Ishikawa (cell line): ENCODE measurements around the gene CHMP5.

Experiments used
- CEBPB ChIP-seq: IDR thresholded peaks from 2 replicates; pipeline ENCODE4 v1.6.1; 2012
- CREB1 ChIP-seq: IDR thresholded peaks from 2 replicates; pipeline ENCODE4 v1.6.1; 2012; ENCODE audit warnings: low read depth
- EGR1 ChIP-seq: IDR thresholded peaks from 2 replicates; pipeline ENCODE4 v1.6.1; 2012
- EP300 ChIP-seq: IDR thresholded peaks from 2 replicates; pipeline ENCODE4 v1.6.1; 2012; ENCODE audit warnings: borderline replicate concordance
- FOXM1 ChIP-seq: IDR thresholded peaks from 2 replicates; pipeline ENCODE4 v1.6.1; 2012; ENCODE audit warnings: low read depth, borderline replicate concordance
- NFIC ChIP-seq: IDR thresholded peaks from 2 replicates; pipeline ENCODE4 v1.6.1; 2012
- RAD21 ChIP-seq: IDR thresholded peaks from 2 replicates; pipeline ENCODE4 v1.6.1; 2012; ENCODE audit warnings: low read depth
- TAF1 ChIP-seq: IDR thresholded peaks from 2 replicates; pipeline ENCODE4 v1.6.1; 2012; ENCODE audit warnings: low read depth, mild to moderate bottlenecking
- TCF12 ChIP-seq: IDR thresholded peaks from 2 replicates; pipeline ENCODE4 v1.6.1; 2012; ENCODE audit warnings: low read depth
- TEAD4 ChIP-seq: IDR thresholded peaks from 2 replicates; pipeline ENCODE4 v1.6.1; 2012
- YY1 ChIP-seq: IDR thresholded peaks from 2 replicates; pipeline ENCODE4 v1.6.1; 2012; ENCODE audit warnings: low read depth
- ZBTB7A ChIP-seq: IDR thresholded peaks from 2 replicates; pipeline ENCODE4 v1.6.1; 2012; ENCODE audit warnings: low read depth
- TF ChIP-seq, protein P1 (sequence below): IDR thresholded peaks from 2 replicates; pipeline ENCODE4 v1.6.1; 2012
- TF ChIP-seq, protein P2 (sequence below): IDR thresholded peaks from 2 replicates; pipeline ENCODE4 v1.6.1; 2012
- TF ChIP-seq, protein P3 (sequence below): IDR thresholded peaks from 2 replicates; pipeline ENCODE4 v1.6.1; 2012; ENCODE audit warnings: low read depth, mild to moderate bottlenecking

CHMP5 gene

DNA sequence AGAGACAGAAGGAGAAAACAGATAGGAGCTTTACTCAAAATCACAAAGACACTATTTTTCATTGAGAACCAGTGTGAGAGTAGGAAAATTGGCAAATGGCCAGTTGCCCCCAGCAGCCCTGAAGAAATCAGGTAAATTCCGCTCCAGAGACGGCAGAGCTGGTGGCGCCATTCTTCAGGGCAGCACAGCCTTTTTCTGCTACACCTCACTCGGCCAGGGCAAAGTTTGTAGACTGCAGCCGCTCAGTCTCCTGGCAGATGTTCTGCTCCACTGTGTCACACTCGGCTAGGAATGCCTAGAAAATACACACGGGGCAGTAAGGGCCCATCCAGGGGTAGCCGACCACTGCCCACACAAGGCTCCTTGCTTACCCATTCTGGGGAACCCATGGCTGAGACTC lies 9.8 kb upstream of the CHMP5 start:
- TF ChIP-seq EP300, result no peak
- TF ChIP-seq EGR1, result no peak
- TF ChIP-seq TEAD4, result no peak
- no peak for TF ChIP-seq TCF12
- TF ChIP-seq RAD21, result no peak
- no peak for TF ChIP-seq NFIC

DNA sequence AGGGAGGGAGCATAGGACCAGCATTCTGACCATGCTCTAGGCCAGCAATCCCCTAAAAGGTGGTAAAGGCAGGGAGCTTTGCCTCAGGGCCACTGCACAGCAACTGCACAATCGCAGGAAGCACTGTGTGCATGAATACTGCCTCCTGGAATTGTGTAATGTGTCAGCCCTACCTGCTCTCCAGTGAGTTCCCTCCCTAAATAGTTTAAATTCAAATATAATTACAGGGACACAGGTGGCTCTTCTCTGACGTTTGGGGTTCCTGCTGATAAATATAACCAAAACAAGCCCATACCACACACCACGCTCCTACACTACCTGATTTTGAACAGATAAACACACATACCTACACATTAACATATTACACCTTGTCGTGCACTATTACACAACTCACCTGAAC lies 9.4 kb upstream of the CHMP5 start:
- TF ChIP-seq NFIC (no peak), CREB1 (no peak), TAF1 (no peak), CEBPB (no peak), ZBTB7A (no peak), RAD21 (no peak), EP300 (no peak), FOXM1 (no peak), YY1 (no peak), TCF12 (no peak)
- TF ChIP-seq, protein P1, sequence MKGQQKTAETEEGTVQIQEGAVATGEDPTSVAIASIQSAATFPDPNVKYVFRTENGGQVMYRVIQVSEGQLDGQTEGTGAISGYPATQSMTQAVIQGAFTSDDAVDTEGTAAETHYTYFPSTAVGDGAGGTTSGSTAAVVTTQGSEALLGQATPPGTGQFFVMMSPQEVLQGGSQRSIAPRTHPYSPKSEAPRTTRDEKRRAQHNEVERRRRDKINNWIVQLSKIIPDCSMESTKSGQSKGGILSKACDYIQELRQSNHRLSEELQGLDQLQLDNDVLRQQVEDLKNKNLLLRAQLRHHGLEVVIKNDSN, result no peak
- TF ChIP-seq, protein P2, sequence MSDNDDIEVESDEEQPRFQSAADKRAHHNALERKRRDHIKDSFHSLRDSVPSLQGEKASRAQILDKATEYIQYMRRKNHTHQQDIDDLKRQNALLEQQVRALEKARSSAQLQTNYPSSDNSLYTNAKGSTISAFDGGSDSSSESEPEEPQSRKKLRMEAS, result no peak
- TF ChIP-seq, protein P3, sequence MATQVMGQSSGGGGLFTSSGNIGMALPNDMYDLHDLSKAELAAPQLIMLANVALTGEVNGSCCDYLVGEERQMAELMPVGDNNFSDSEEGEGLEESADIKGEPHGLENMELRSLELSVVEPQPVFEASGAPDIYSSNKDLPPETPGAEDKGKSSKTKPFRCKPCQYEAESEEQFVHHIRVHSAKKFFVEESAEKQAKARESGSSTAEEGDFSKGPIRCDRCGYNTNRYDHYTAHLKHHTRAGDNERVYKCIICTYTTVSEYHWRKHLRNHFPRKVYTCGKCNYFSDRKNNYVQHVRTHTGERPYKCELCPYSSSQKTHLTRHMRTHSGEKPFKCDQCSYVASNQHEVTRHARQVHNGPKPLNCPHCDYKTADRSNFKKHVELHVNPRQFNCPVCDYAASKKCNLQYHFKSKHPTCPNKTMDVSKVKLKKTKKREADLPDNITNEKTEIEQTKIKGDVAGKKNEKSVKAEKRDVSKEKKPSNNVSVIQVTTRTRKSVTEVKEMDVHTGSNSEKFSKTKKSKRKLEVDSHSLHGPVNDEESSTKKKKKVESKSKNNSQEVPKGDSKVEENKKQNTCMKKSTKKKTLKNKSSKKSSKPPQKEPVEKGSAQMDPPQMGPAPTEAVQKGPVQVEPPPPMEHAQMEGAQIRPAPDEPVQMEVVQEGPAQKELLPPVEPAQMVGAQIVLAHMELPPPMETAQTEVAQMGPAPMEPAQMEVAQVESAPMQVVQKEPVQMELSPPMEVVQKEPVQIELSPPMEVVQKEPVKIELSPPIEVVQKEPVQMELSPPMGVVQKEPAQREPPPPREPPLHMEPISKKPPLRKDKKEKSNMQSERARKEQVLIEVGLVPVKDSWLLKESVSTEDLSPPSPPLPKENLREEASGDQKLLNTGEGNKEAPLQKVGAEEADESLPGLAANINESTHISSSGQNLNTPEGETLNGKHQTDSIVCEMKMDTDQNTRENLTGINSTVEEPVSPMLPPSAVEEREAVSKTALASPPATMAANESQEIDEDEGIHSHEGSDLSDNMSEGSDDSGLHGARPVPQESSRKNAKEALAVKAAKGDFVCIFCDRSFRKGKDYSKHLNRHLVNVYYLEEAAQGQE, result no peak

DNA sequence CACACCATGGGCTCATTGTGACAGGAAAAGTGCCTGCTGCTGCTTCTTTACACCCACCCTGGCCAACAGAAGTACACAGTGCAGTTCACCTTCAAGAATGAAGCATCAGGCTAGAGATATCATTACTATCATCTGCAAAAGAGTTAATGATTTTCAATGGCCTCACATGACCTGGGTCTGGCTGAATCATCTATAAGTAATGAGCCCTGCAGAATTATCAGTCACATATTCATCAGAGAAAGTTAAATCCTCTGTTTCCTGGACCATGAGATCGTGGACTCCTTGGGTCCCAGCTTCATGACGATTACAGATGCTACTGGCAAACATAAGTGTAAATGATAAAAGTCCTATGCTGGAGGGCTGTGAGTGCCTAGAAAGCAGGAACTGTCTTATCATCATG lies 8.6 kb upstream of the CHMP5 start:
- TF ChIP-seq NFIC, result no peak
- no peak for TF ChIP-seq FOXM1
- no peak for TF ChIP-seq CREB1
- no peak for TF ChIP-seq TAF1
- TF ChIP-seq CEBPB, result no peak
- TF ChIP-seq, protein P3, result no peak
- TF ChIP-seq YY1, result no peak
- no peak for TF ChIP-seq TEAD4
- no peak for TF ChIP-seq TCF12

DNA sequence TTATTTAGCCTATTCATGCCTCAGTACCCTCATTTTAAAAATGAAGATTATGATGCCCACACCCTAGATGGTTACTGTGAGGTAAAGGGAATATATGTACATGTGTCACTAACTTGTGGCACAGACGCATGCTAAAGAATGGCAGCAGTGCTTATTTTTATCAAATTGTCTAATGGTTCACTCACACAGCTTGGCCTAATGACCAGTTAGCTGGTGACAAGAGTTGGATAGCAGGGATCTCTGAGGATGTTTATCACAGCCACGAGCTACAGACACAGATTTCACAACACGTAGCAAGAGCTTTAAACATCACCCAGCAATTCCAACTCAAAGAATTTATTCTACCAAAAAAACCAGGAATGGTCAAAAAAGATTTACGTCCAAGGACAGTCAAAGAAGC lies 7.6 kb upstream of the CHMP5 start:
- no peak for TF ChIP-seq YY1
- TF ChIP-seq CEBPB, result no peak
- TF ChIP-seq EGR1, result no peak
- no peak for TF ChIP-seq RAD21
- no peak for TF ChIP-seq TAF1
- TF ChIP-seq TEAD4, result no peak

DNA sequence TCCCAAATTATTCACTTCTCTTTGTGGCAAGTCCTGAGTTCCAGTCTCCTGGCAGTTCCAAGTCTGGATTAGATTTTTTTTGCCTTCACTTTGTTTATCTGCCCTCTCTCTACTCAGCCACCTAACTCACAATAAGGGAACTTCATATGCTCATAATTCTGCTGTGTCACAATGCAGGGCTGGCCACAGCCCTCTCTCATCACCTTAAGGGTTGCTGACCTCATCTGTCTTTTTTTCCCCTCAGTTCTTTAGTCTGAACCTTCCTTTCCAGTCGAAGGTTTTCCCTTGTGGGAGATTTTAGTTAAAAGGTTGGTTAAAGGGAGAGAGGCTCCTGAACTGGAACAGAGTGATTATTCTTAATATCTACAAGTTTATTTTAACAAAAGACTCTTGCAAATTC lies 4.5 kb upstream of the CHMP5 start:
- TF ChIP-seq RAD21 (no peak), ZBTB7A (no peak), TEAD4 (no peak), CEBPB (no peak), TAF1 (no peak), FOXM1 (no peak), CREB1 (no peak), EP300 (no peak), NFIC (no peak), EGR1 (no peak)
- TF ChIP-seq, protein P3, result no peak
